ENCODE data around the gene APBA2. TPM values are rescaled to one million over a fixed set of nuclear protein-coding genes. Genes with fewer than 3 reads are reported as not detected.
"Not testable (repeated sequence)": the region's sequence is repeated elsewhere in the genome, so short reads cannot be mapped to it uniquely, and the experiment has no call there.

APBA2 gene
- total RNA-seq, 1 donor = 4.7 TPM

- TF ChIP-seq CTCF (IDR thresholded peaks at IDR 0.05; ENCODE audit: insufficient read depth, low read depth, low read length) = no peak
- no peak overlapping the region for H3K4me3 ChIP-seq (ENCODE audit: low read depth, low read length)
- DNase-seq (ENCODE audit: low read depth) = no peak
Observed at GRCh38 chr15:29101491-29101890, 215.7 kb downstream of the APBA2 start.

GRCh38 chr15:29102173-29102794 is 216.5 kb downstream of the APBA2 start:
- peak; percentile 39 for DNase-seq (ENCODE audit: low read depth)
- peak; percentile 79 for TF ChIP-seq CTCF (IDR thresholded peaks at IDR 0.05; ENCODE audit: insufficient read depth, low read depth, low read length)

GRCh38 chr15:29102911-29103823 is 217.4 kb downstream of the APBA2 start:
- no peak for TF ChIP-seq CTCF (IDR thresholded peaks at IDR 0.05; ENCODE audit: insufficient read depth, low read depth, low read length)
- H3K4me3 ChIP-seq (ENCODE audit: low read depth, low read length) = peak overlapping the region; percentile 54
- no peak for DNase-seq (ENCODE audit: low read depth)

More at GRCh38 chr15:29102173-29102794, 216.5 kb downstream of the APBA2 start:
- H3K4me3 ChIP-seq (ENCODE audit: low read depth, low read length) = not testable (repeated sequence)

GRCh38 chr15:29103824-29104565 is 218.2 kb downstream of the APBA2 start:
- peak overlapping the region; percentile 54 for H3K4me3 ChIP-seq (ENCODE audit: low read depth, low read length)
- TF ChIP-seq CTCF (IDR thresholded peaks at IDR 0.05; ENCODE audit: insufficient read depth, low read depth, low read length) = peak; percentile 93
- DNase-seq (ENCODE audit: low read depth) = peak; percentile 83

- TF ChIP-seq CTCF (IDR thresholded peaks at IDR 0.05; ENCODE audit: insufficient read depth, low read depth, low read length) = no peak
- DNase-seq (ENCODE audit: low read depth) = no peak
- no peak overlapping the region for H3K4me3 ChIP-seq (ENCODE audit: low read depth, low read length)
Observed at GRCh38 chr15:29104566-29104880, 218.7 kb downstream of the APBA2 start.

- TF ChIP-seq CTCF (IDR thresholded peaks at IDR 0.05; ENCODE audit: insufficient read depth, low read depth, low read length) = no peak
- H3K4me3 ChIP-seq (ENCODE audit: low read depth, low read length) = no peak overlapping the region
- no peak for DNase-seq (ENCODE audit: low read depth)
Observed at GRCh38 chr15:29105151-29105854, 219.5 kb downstream of the APBA2 start.
